ENCODE data around the gene FAM236D. TPM values are rescaled to one million over a fixed set of nuclear protein-coding genes. Genes with fewer than 3 reads are reported as not detected.
"Not testable (repeated sequence)": the region's sequence is repeated elsewhere in the genome, so short reads cannot be mapped to it uniquely, and the experiment has no call there.

The FAM236D gene
- not detected in 2 replicates for total RNA-seq (2012; rRNA removed)

- H3K36me3 ChIP-seq (ENCODE audit: insufficient read depth, low read length); H3K9ac ChIP-seq (ENCODE audit: low read depth, low read length); H3K4me2 ChIP-seq (ENCODE audit: low read length); H3K9me3 ChIP-seq (replicated peaks; ENCODE audit: low read length); H3K4me1 ChIP-seq (ENCODE audit: control insufficient read depth, insufficient read depth, low read length); H3K27me3 ChIP-seq (ENCODE audit: control insufficient read depth, insufficient read depth, low read length); H3K4me3 ChIP-seq (ENCODE audit: low read length): not testable (repeated sequence)
Observed at GRCh38 chrX:72808110-72808509, at the start of gene FAM236D. FAM236D (minus strand) TSS chrX:72808210; CDS start chrX:72808110, 100 bp downstream.

GRCh38 chrX:72837532-72837931 lies 29.5 kb upstream of the FAM236D start:
- not testable (repeated sequence) for H3K4me2 ChIP-seq (ENCODE audit: low read length); H3K9ac ChIP-seq (ENCODE audit: low read depth, low read length); H3K27me3 ChIP-seq (ENCODE audit: control insufficient read depth, insufficient read depth, low read length); H3K4me1 ChIP-seq (ENCODE audit: control insufficient read depth, insufficient read depth, low read length); H3K9me3 ChIP-seq (replicated peaks; ENCODE audit: low read length); H3K4me3 ChIP-seq (ENCODE audit: low read length); H3K36me3 ChIP-seq (ENCODE audit: insufficient read depth, low read length)

- not testable (repeated sequence) for H3K4me3 ChIP-seq (ENCODE audit: low read length); H3K4me2 ChIP-seq (ENCODE audit: low read length); H3K27me3 ChIP-seq (ENCODE audit: control insufficient read depth, insufficient read depth, low read length); H3K36me3 ChIP-seq (ENCODE audit: insufficient read depth, low read length); H3K9ac ChIP-seq (ENCODE audit: low read depth, low read length); H3K4me1 ChIP-seq (ENCODE audit: control insufficient read depth, insufficient read depth, low read length); H3K9me3 ChIP-seq (replicated peaks; ENCODE audit: low read length)
Observed at GRCh38 chrX:72830701-72831100, 22.7 kb upstream of the FAM236D start.

GRCh38 chrX:72790390-72790789 lies 17.6 kb downstream of the FAM236D start:
- H3K9me3 ChIP-seq (replicated peaks; ENCODE audit: low read length); H3K9ac ChIP-seq (ENCODE audit: low read depth, low read length); H3K27me3 ChIP-seq (ENCODE audit: control insufficient read depth, insufficient read depth, low read length); H3K4me2 ChIP-seq (ENCODE audit: low read length); H3K4me1 ChIP-seq (ENCODE audit: control insufficient read depth, insufficient read depth, low read length); H3K36me3 ChIP-seq (ENCODE audit: insufficient read depth, low read length); H3K4me3 ChIP-seq (ENCODE audit: low read length): not testable (repeated sequence)

GRCh38 chrX:72788142-72788541 lies 19.9 kb downstream of the FAM236D start:
- H3K9me3 ChIP-seq (replicated peaks; ENCODE audit: low read length); H3K4me2 ChIP-seq (ENCODE audit: low read length); H3K4me1 ChIP-seq (ENCODE audit: control insufficient read depth, insufficient read depth, low read length); H3K36me3 ChIP-seq (ENCODE audit: insufficient read depth, low read length); H3K27me3 ChIP-seq (ENCODE audit: control insufficient read depth, insufficient read depth, low read length); H3K9ac ChIP-seq (ENCODE audit: low read depth, low read length); H3K4me3 ChIP-seq (ENCODE audit: low read length): not testable (repeated sequence)

GRCh38 chrX:72783964-72784363 lies 24.0 kb downstream of the FAM236D start:
- H3K4me1 ChIP-seq (ENCODE audit: control insufficient read depth, insufficient read depth, low read length); H3K9me3 ChIP-seq (replicated peaks; ENCODE audit: low read length): not testable (repeated sequence)

GRCh38 chrX:72783365-72783936 lies 24.6 kb downstream of the FAM236D start:
- H3K27me3 ChIP-seq (ENCODE audit: control insufficient read depth, insufficient read depth, low read length), result not testable (repeated sequence)

More at GRCh38 chrX:72783964-72784363, 24.0 kb downstream of the FAM236D start:
- H3K27me3 ChIP-seq (ENCODE audit: control insufficient read depth, insufficient read depth, low read length); H3K4me2 ChIP-seq (ENCODE audit: low read length); H3K36me3 ChIP-seq (ENCODE audit: insufficient read depth, low read length); H3K9ac ChIP-seq (ENCODE audit: low read depth, low read length); H3K4me3 ChIP-seq (ENCODE audit: low read length): not testable (repeated sequence)

GRCh38 chrX:72782560-72782959 lies 25.4 kb downstream of the FAM236D start, which contains the start of gene FAM236B:
FAM236B (minus strand) TSS chrX:72782660; CDS start chrX:72782560, 100 bp downstream.
- not testable (repeated sequence) for H3K36me3 ChIP-seq (ENCODE audit: insufficient read depth, low read length); H3K4me2 ChIP-seq (ENCODE audit: low read length); H3K9ac ChIP-seq (ENCODE audit: low read depth, low read length); H3K4me3 ChIP-seq (ENCODE audit: low read length); H3K27me3 ChIP-seq (ENCODE audit: control insufficient read depth, insufficient read depth, low read length); H3K4me1 ChIP-seq (ENCODE audit: control insufficient read depth, insufficient read depth, low read length); H3K9me3 ChIP-seq (replicated peaks; ENCODE audit: low read length)

More at GRCh38 chrX:72783365-72783936, 24.6 kb downstream of the FAM236D start:
- H3K4me3 ChIP-seq (ENCODE audit: low read length); H3K9me3 ChIP-seq (replicated peaks; ENCODE audit: low read length); H3K4me1 ChIP-seq (ENCODE audit: control insufficient read depth, insufficient read depth, low read length); H3K4me2 ChIP-seq (ENCODE audit: low read length); H3K36me3 ChIP-seq (ENCODE audit: insufficient read depth, low read length); H3K9ac ChIP-seq (ENCODE audit: low read depth, low read length): not testable (repeated sequence)

- not testable (repeated sequence) for H3K4me1 ChIP-seq (ENCODE audit: control insufficient read depth, insufficient read depth, low read length); H3K4me2 ChIP-seq (ENCODE audit: low read length); H3K4me3 ChIP-seq (ENCODE audit: low read length); H3K9ac ChIP-seq (ENCODE audit: low read depth, low read length); H3K9me3 ChIP-seq (replicated peaks; ENCODE audit: low read length); H3K27me3 ChIP-seq (ENCODE audit: control insufficient read depth, insufficient read depth, low read length); H3K36me3 ChIP-seq (ENCODE audit: insufficient read depth, low read length)
Observed at GRCh38 chrX:72778146-72778545, 29.9 kb downstream of the FAM236D start.

GRCh38 chrX:72777467-72777790 lies 30.6 kb downstream of the FAM236D start:
- not testable (repeated sequence) for H3K27me3 ChIP-seq (ENCODE audit: control insufficient read depth, insufficient read depth, low read length); H3K9me3 ChIP-seq (replicated peaks; ENCODE audit: low read length); H3K4me1 ChIP-seq (ENCODE audit: control insufficient read depth, insufficient read depth, low read length); H3K9ac ChIP-seq (ENCODE audit: low read depth, low read length); H3K36me3 ChIP-seq (ENCODE audit: insufficient read depth, low read length); H3K4me2 ChIP-seq (ENCODE audit: low read length); H3K4me3 ChIP-seq (ENCODE audit: low read length)

GRCh38 chrX:72776653-72777466 lies 31.1 kb downstream of the FAM236D start, which contains the start of gene DMRTC1B:
DMRTC1B (plus strand) TSS chrX:72776890; CDS start chrX:72845136, 68,246 bp downstream.
- not testable (repeated sequence) for H3K4me2 ChIP-seq (ENCODE audit: low read length); H3K27me3 ChIP-seq (ENCODE audit: control insufficient read depth, insufficient read depth, low read length); H3K36me3 ChIP-seq (ENCODE audit: insufficient read depth, low read length); H3K9me3 ChIP-seq (replicated peaks; ENCODE audit: low read length); H3K9ac ChIP-seq (ENCODE audit: low read depth, low read length); H3K4me3 ChIP-seq (ENCODE audit: low read length); H3K4me1 ChIP-seq (ENCODE audit: control insufficient read depth, insufficient read depth, low read length)

- H3K36me3 ChIP-seq (ENCODE audit: insufficient read depth, low read length); H3K9me3 ChIP-seq (replicated peaks; ENCODE audit: low read length); H3K4me1 ChIP-seq (ENCODE audit: control insufficient read depth, insufficient read depth, low read length); H3K9ac ChIP-seq (ENCODE audit: low read depth, low read length); H3K27me3 ChIP-seq (ENCODE audit: control insufficient read depth, insufficient read depth, low read length); H3K4me3 ChIP-seq (ENCODE audit: low read length); H3K4me2 ChIP-seq (ENCODE audit: low read length): not testable (repeated sequence)
Observed at GRCh38 chrX:72760454-72760853, 47.6 kb downstream of the FAM236D start.

Measured in skeletal muscle satellite cell (primary cell).